ENCODE results near the gene LONP1.
A peak's percentile ranks its signal among the peaks of the same experiment; 100 is the strongest.
"Not testable (repeated sequence)": the region's sequence is repeated elsewhere in the genome, so short reads cannot be mapped to it uniquely, and the experiment has no call there.

The LONP1 gene

DNA sequence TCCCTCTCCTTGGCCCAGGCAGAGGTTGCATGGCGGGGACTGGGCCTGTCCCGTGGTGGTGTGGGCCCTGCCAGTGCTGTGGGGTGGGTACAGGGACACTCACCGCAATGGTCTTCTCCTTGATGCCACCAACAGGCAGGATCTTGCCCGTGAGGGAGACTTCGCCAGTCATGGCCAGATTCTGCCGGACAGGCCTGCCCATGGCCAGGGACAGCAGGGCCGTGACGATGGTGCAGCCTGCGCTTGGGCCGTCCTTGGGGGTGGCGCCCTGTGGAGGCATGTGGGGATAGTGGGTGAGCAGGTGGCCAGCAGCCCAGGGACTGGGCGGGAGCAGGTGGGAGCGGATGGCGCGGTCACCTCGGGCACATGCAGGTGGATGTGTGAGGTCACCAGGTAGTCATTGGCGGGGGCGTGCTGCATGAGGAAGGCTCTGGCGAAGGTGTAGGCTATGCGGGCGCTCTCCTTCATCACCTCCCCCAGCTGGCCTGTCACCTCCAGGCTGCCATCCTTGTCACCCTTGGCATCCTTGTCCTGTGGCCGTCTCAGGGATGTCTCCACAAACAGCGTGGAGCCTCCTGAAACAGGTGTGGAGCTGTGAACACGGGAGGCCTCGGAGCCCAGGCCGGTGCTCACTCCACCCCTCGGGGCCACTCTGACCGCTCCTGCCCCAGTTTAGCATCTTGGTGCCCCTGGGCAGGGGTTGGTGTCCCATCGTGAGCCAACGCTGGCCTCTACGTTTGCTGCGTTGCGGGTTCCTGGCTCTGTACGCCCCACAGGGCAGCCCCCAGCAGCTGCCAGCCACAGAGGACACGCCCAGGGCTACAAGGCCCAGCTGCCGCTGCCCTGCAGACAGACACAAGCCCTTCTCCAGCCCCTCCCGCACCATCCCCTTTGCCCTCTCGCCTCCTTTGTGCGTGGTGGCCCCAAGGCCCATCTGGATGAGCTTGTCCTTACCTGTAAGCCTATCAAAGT is 26.5 kb downstream of the LONP1 start:
- DNase-seq (ENCODE audit: low read depth), result no peak

DNA sequence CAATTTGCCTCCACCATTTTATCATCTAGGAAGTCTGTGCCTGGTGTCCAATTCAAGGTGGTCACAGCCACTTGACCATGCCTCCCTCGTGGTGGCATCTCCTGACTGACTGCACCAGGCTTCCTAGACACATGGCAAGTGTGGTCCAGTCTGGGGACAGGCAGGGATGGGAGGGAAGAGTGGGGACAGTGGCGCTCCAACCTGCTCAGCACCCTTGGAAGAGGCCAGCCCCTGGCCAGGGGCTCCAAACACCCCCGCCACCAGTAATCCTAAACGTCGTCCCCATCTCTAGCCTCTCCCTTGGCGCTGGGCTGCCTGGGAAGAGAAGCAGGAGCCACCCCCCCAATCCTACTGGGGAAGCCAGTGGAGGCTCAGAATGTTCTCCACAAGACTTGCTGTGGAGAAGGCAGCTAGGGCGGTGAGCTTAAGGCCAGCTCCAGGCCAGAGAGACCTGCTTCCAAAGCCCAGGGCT is 27.2 kb downstream of the LONP1 start:
- DNase-seq (ENCODE audit: low read depth), result no peak

DNA sequence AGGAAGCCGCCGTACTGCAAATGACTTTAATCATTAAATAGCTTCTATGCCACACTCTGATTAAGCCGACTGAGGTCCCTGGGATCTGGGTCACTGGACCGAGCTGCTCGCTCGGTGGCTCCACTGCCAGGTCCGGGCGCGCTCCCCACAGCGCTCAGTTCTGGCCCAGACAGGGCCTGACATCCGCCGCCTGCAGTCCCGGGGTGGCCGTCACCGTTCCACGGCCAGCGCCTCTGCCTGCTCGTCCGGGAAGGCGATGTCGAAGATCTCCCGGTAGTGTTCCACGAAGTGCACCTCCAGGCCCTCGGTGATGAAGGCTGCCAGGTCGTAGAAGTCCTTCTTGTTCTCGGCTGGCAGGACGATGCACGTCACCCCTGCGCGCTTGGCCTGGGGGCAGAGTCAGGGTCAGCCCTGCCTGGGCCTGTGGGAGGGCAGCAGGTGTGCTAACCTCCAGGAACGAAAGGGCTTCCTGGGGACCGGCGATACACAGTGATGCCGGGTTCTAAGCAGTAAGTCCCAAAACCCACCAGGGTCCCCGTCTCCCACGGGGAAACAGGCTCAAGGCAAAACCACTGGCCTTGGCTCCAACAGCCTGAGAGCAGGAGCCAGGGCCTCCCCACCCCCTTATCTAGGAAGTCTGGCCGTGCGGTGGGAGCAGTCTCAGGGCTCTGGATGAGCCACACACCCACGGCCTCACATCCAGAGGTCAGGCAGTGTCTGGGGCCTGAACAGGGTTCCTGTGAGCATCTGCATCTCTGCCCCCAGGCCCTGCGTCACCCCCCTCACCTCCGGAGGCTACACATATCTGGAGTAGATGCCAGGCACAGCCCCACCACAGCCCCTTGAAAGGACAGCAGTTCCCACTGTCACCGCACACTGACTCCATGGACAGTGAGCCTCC is 27.9 kb downstream of the LONP1 start:
- DNase-seq (ENCODE audit: low read depth), result no peak

DNA sequence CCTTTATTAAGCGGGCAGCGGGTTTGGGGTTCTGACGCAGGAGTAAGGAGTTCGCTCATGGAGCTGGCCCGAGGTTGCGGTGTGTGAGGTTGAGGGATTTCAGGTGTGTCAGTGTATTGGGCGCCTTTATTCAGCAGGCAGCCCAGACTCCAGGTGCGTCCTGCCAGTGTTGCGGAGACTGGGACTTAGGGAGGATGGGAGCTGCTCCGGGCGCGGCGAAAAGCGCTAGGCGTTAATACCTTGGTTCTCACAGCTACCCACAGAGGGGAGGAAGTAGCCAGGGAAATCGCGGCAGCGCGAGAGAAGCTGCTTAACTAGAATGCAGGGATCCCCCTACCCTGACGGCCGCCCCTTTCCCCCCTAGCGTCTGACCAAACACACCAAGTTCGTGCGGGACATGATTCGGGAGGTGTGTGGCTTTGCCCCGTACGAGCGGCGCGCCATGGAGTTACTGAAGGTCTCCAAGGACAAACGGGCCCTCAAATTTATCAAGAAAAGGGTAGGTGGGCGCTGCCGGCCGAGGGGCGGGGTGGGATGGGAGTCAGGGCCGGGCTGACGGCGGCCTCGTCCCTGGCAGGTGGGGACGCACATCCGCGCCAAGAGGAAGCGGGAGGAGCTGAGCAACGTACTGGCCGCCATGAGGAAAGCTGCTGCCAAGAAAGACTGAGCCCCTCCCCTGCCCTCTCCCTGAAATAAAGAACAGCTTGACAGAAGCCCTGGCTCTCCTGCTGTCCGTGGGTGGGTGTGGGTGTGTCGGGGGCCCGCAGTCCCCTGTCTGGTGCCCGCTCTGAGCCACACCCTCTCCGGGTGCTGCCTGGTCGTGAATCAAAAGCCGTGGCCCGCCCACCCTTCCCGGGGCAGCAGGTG is 28.8 kb downstream of the LONP1 start:
- DNase-seq (ENCODE audit: low read depth), result peak; percentile 63

DNA sequence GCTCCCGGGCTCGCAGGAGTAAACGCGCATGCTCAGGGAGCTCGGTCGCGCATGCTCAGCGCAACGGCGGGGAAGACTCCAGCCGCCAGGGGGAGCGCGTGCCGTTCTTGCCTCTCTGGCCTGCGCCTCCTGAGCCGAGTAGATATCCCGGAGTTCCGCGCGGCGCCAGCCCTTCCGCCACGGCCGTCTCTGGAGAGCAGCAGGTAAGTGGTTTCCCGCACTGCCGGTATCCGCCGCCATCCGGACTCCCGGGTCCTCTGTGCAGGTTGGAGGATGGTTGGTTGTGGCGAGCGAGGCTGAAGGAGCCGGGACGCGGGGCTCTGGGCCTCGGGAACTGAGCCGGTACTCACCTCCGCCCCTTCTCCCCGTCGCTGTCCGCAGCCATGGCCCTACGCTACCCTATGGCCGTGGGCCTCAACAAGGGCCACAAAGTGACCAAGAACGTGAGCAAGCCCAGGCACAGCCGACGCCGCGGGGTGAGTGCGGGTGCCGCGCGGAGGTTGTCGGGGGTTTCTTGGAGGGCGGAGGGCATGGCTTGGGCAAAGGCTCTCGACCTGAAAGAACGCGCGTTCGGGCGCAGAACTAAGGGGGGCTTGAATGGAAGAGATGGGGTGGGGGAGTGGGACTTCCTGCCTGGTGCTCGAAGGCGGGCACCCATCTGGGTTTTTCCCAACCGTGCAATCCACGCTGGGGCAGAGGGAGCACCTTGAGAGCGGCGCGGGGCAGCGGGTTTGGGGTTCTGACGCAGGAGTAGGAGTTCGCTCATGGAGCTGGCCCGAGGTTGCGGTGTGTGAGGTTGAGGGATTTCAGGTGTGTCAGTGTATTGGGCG is 29.6 kb downstream of the LONP1 start, which contains the start of gene RPL36:
Gene RPL36, plus strand, starts transcription at position 171 of the 830 bp plus-strand sequence. Its CDS starts 213 bp downstream, at position 384.
- DNase-seq (ENCODE audit: low read depth), result peak; percentile 95

DNA sequence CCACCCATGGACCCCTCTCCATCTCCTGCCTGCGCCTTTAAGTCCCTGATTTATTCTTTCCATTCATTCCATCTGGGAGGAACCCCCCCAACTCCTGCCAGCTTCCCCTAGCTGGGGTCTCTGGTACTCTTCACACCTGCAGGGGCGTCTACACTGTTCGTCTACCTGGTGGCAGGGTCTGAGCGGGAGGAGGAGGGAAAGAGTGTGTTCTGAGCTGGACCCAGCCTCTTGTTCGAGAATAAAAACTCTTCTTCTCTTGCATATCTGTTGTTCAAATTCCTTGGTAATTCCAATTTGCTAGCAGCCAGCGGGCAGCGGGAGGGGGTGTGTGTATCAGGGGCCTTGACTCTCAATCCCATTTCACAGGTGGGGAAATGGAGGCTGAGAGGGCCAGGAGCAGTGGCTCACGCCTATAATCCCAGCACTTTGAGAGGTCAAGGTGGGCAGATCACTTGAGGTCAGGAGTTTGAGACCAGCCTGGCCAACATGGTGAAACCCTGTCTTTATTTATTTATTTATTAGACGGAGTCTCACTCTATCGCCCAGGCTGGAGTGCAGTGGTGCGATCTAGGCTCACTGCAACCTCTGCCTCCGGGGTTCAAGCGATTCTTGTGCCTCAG is 31.6 kb downstream of the LONP1 start:
- DNase-seq (ENCODE audit: low read depth), result not testable (repeated sequence)

DNA sequence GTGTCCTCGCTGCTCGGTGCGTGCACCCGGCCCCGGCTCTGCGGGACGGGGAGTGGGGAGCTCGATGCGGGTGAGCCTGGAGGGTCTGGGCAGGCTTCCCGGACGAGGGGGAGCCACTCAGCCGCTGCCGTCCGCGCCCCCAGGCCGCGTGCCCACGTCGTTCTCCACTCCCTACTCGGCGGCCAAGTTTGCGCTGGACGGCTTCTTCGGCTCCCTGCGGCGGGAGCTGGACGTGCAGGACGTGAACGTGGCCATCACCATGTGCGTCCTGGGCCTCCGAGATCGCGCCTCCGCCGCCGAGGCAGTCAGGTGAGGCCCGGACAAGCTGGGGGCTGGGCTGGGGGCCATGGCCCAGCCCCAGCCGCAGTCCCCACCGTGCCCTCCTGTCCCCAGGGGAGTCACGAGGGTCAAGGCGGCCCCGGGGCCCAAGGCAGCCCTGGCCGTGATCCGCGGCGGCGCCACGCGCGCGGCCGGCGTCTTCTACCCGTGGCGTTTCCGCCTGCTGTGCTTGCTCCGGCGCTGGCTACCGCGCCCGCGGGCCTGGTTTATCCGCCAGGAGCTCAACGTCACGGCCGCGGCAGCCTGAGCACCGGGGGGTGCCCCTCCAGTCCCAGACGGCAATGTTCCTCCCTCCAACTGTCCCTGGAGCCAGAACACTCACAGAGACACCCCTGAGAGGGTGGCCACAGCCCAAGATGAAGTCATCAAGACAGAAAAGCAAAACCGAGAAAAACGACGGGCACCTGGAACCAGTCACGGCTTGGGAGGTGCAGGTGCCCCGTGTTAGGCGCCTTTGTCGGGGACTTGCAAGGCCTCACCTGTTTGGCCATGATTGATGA is 32.4 kb downstream of the LONP1 start:
- DNase-seq (ENCODE audit: low read depth), result no peak

DNA sequence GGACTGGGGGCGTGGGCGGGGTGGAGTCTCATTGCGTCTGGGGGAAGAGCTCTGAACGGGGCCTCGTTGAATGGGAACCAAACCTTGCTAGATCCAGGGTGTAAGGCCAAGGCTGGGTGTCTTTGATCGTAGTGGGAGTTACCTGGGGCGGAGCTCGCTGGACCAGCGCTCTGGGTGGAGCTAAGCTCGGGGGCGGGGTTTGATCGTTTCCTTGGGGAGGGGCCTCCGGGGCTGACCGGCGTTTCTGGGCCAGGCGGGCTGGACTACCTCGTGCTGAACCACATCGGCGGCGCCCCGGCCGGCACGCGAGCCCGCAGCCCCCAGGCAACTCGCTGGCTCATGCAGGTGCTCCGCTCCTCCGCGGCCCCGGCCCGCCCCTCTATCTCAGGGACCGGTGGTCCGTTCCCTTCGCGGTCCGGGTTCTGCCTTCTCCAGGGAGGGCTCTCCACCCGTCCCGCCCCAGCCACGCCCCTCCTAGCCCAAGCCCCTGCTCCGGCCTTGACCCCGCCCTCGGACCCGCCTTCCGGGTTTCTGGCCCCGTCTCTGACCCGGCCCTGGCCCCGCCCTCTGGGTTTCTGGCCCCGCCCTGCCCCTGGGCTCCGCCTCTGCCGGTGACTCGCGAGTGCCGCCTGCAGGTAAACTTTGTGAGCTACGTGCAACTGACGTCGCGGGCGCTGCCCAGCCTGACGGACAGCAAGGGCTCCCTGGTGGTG is 33.1 kb downstream of the LONP1 start:
- DNase-seq (ENCODE audit: low read depth), result peak; percentile 89

DNA sequence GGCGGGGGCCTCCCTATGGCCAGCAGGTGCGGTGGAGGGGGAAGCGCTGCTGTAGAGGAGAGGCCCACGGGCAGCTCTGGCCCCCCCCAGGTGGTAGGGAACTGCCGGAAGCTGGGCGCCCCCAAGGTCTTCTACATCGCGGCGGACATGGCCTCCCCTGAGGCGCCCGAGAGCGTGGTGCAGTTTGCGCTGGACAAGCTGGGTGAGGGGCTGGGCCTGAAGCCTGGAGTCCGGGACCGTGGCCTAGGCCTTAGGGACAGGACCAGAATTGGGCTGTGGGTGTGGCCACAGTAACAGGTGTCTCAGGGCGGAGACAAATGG is 33.7 kb downstream of the LONP1 start:
- DNase-seq (ENCODE audit: low read depth), result no peak

DNA sequence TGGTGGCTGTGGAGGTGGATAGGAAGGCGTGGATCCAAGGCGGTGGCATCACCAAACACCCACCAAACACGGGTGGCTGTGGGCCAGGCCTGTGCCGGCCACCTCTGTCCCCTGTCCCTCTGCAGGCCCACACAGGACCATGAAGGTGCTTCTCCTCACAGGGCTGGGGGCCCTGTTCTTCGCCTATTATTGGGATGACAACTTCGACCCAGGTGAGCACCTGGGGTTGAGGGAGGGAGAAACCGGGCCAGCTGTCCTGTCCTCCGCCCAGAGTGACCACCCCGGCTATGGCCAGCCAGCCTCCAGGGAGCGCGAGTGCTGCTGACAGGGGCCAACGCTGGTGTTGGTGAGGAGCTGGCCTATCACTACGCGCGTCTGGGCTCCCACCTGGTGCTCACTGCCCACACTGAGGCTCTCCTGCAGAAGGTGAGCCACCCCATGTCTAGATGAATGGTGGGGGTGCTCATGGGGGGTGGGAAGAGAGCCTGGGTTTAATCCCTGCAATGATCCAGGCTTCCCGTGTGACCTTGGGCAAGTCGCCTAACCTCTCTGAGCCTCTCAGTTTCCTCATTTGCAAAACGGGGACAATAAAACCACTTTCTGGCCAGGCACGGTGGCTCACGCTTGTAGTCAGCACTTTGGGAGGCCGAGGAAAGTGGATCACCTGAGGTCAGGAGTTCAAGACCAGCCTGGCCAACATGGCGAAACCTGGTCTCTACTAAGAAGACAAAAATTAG is 35.1 kb downstream of the LONP1 start:
- DNase-seq (ENCODE audit: low read depth), result no peak

DNA sequence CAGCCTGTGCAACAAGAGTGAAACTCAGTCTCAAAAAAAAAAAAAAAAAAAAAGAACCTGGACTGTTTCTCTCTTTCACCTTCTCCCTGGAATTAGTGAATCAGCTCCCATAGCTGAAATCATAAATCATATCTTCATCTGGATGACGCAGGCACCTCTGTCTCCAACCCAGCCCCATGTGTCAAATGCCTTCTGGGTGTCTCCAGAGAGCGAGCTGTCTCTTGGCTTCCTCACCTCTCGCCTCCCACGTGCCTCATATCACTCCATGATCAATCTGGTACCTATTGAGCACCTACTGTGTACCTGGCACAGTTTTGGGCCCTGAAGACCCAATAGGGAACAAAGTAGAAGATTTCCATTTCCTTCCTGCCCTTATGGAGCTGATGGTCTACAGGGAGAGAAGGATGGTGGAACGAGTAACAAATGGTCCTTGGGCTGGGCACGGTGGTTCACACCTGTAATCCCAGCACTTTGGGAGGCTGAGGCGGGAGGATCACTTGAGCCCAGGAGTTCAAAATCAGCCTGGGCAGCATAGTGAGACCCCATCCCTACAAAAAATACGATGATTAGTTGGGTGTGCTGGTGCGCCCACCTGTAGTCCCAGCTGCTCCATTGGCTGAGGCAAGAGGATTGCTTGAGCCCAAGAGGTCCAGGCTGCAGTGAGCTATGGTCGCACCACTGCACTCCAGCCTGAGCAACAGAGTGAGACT is 36.6 kb downstream of the LONP1 start:
- DNase-seq (ENCODE audit: low read depth), result no peak

DNA sequence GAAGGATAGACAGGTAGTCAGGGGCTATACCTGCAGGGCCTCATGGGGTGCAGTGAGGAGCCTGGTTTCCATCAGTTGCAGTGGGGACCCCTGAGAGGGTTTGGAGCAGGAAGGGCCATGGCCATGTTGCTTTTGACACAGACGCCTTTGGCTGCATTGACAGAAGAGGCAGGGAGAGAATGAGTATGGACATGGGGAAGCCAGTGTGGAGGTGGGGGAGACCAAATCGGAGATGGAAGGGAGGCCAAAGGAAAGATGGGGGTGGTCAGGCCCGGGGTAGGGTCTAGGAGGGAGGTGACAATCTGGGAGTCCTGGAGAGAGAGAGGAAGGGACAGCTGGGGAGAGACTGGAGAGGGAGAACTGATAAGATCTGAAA is 37.9 kb downstream of the LONP1 start:
- no peak for DNase-seq (ENCODE audit: low read depth)

DNA sequence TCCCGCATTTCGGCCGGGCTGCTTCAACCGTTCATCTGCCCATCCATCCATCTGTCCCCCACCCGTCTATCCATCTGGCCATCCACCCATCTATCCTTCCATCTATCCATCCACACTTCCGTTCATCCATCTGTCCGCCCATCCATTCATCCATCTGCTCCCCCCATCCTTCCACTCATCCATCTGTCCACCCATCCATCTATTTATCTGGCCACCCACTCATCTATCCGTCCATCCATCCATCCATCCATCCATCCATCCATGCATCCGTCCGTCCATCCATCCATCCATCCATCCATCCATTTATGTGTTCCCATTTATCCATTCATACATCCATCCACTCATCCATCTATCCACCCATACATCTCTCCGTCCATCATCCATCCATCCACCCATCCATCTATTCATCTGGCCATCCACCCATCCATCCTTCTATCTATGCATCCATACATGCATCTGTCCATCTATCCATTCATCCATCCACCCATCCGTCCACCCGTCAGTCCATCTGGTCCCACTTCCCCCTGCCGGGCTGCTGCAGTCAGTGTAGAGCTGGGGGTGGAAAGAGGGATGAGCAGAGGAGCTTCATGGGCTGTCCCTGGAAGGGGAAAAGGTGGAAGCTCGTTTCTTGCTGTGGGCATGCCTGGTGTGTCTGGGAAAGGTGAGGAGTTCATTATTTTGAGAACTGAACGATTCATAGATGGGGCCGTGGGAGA is 38.4 kb downstream of the LONP1 start:
- DNase-seq (ENCODE audit: low read depth), result no peak

DNA sequence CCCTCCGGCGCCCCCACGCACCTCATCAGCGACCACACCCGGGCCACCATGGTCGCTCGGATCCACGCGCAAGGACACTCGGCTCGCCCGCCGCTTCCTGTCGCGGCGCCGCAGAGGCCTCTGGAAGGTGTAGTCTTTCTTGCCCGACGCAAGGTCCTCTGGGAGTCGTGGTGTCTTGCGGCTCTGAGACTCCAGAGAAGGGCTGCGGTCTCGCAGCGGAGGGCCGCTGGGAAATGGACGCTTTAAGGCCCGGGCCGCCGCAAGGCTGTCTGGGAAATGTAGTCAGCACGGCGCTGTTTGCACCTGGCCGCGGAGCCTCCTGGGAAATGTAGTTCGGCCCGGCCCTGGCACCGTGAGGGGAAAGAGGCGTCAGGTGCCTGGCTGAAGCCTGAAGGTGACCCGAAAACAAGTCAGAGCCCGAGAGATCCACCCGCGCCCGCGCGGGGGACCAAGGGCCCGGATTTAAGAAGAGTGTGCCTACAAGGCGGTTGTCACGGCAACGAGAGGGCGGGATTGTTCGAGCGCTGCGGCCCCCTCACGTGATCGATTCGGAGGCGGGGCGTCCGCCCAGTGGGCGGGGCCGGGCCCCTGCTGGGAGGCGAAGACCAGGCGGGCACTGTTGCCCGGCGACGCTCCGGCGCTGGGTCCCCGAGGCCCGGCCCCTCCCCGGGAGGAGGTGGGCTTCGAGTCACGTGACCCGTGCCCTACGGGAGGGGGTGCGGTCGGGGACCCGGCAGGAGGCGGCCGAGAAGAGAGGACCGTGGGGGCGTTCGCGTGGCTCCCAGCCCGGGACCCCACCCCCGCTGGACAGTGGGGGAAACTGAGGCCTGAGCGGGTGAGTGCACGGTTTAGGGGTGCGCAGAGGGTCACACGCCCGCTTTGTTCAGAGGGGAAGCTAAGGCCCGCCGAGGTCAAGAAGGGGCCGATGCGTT is 39.2 kb downstream of the LONP1 start, which contains the start of the genes HSD11B1L and MICOS13:
Gene HSD11B1L, plus strand, starts transcription at position 591 of the 932 bp plus-strand sequence. CDS start 3,806 bp downstream, outside the sequence.
Gene MICOS13, minus strand, starts transcription at position 80 of the 932 bp plus-strand sequence. Its CDS starts 30 bp downstream, at position 50.
- peak; percentile 99 for DNase-seq (ENCODE audit: low read depth)

DNA sequence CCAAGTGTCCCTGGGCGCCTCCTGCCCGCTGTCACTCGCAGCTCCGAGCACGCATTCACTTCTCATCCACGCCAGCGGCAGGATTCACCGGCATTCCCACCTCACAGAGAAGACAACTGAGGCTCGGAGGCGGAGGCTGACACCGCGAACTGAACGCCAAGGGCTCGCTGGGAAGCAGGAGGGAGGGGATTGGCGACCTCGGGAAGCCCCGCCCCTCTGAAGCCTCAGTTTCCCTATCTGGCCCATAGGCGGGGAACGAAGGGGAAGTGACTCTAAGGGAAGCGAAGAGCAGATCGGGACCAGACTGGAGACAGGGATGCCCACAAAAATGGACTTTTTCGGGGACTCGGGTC is 39.9 kb downstream of the LONP1 start:
- peak; percentile 28 for DNase-seq (ENCODE audit: low read depth)
